Progenitor cell of endocrine pancreas (in vitro differentiated cells): Measurements from ENCODE around the gene CTNNA3. TPM values are rescaled to one million over a fixed set of nuclear protein-coding genes. Genes with fewer than 3 reads are reported as not detected.

ENCODE experiments used
- DNase-seq: peaks from one replicate; pipeline ENCODE4 v3.0.0; 2021; ENCODE audit warnings: low spot score; ENCODE audit not compliant: unreplicated experiment
- H3K27ac Mint-ChIP-seq: 2 replicates; pipeline ENCODE4 v1.8.0; 2021; ENCODE audit warnings: mild to moderate bottlenecking, moderate library complexity, mixed read lengths
- H3K27me3 Mint-ChIP-seq: 2 replicates; pipeline ENCODE4 v1.8.0; 2021; ENCODE audit warnings: mixed read lengths
- H3K36me3 Mint-ChIP-seq: 2 replicates; pipeline ENCODE4 v1.8.0; 2022; ENCODE audit warnings: mixed read lengths; ENCODE audit not compliant: insufficient read depth
- H3K4me1 Mint-ChIP-seq: 2 replicates; pipeline ENCODE4 v1.8.0; 2021; ENCODE audit warnings: low read depth, mixed read lengths
- H3K4me3 Mint-ChIP-seq: 2 replicates; pipeline ENCODE4 v1.8.0; 2021; ENCODE audit warnings: low read depth, mild to moderate bottlenecking, moderate library complexity, mixed read lengths
- H3K9me3 Mint-ChIP-seq: 2 replicates; pipeline ENCODE4 v1.8.0; 2021; ENCODE audit warnings: low read depth, mixed read lengths
- CTCF ChIP-seq: fragments of 200-600 bp; sonication (generic); IDR thresholded peaks from one replicate; pipeline ENCODE4 v1.5.0; 2021; ENCODE audit warnings: antibody characterized with exemption, mild to moderate bottlenecking; ENCODE audit not compliant: unreplicated experiment
- total RNA-seq: library from RNA; stranded (reverse); gene quantifications from 2 replicates; pipeline ENCODE4 v1.2.1, GENCODE V29; 2021

CTNNA3 gene
- total RNA-seq, 1 donor from 2014 or later: 1.7 TPM

- no peak for DNase-seq
- Mint-ChIP-seq H3K9me3 (peaks cover 7% of the 10 kb centered on the region), H3K36me3 (peaks cover 1% of the 10 kb centered on the region), H3K4me3 (no peak overlapping the region), H3K4me1 (no peaks in the 10 kb centered on the region), H3K27ac (no peak overlapping the region), H3K27me3 (no peaks in the 10 kb centered on the region)
- TF ChIP-seq CTCF: peak; percentile 66
Observed at GRCh38 chr10:67306588-67307205, 389.3 kb downstream of the CTNNA3 start.

GRCh38 chr10:67302701-67303100 is 393.3 kb downstream of the CTNNA3 start:
- H3K27ac Mint-ChIP-seq: no peak overlapping the region
- no peaks in the 10 kb centered on the region for H3K4me1 Mint-ChIP-seq

GRCh38 chr10:67299761-67300160 is 396.2 kb downstream of the CTNNA3 start:
- H3K27ac Mint-ChIP-seq: no peak overlapping the region
- H3K4me3 Mint-ChIP-seq: no peak overlapping the region
- TF ChIP-seq CTCF: no peak
- no peaks in the 10 kb centered on the region for H3K4me1 Mint-ChIP-seq
- no peaks in the 10 kb centered on the region for H3K36me3 Mint-ChIP-seq
- H3K9me3 Mint-ChIP-seq: no peaks in the 10 kb centered on the region
- H3K27me3 Mint-ChIP-seq: no peaks in the 10 kb centered on the region
- no peak for DNase-seq

More at GRCh38 chr10:67302701-67303100, 393.3 kb downstream of the CTNNA3 start:
- no peak for DNase-seq
- H3K9me3 Mint-ChIP-seq: no peaks in the 10 kb centered on the region
- H3K36me3 Mint-ChIP-seq: no peaks in the 10 kb centered on the region
- H3K4me3 Mint-ChIP-seq: no peak overlapping the region
- no peak for TF ChIP-seq CTCF
- no peaks in the 10 kb centered on the region for H3K27me3 Mint-ChIP-seq

- no peak for TF ChIP-seq CTCF
- no peaks in the 10 kb centered on the region for H3K36me3 Mint-ChIP-seq
- no peaks in the 10 kb centered on the region for H3K4me1 Mint-ChIP-seq
- no peak overlapping the region for H3K27ac Mint-ChIP-seq
- H3K9me3 Mint-ChIP-seq: no peaks in the 10 kb centered on the region
- H3K27me3 Mint-ChIP-seq: no peaks in the 10 kb centered on the region
- no peak for DNase-seq
- H3K4me3 Mint-ChIP-seq: no peak overlapping the region
Observed at GRCh38 chr10:67297637-67298181, 398.3 kb downstream of the CTNNA3 start.

GRCh38 chr10:67296926-67297325 is 399.1 kb downstream of the CTNNA3 start:
- Mint-ChIP-seq H3K4me3 (no peak overlapping the region), H3K4me1 (no peaks in the 10 kb centered on the region), H3K9me3 (no peaks in the 10 kb centered on the region), H3K27me3 (no peaks in the 10 kb centered on the region), H3K36me3 (no peaks in the 10 kb centered on the region), H3K27ac (no peak overlapping the region)
- DNase-seq: no peak
- no peak for TF ChIP-seq CTCF
